HepG2 (cell line): ENCODE results near the gene NMT2. TPM values are rescaled to one million over a fixed set of nuclear protein-coding genes. Genes with fewer than 3 reads are reported as not detected.

ENCODE experiments used
- BRD4 ChIP-seq: sonication (generic); formaldehyde crosslinking; IDR thresholded peaks from 2 replicates; pipeline ENCODE4 v1.4.0; 2020; ENCODE audit warnings: missing genetic modification reagents
- GABPA ChIP-seq, 2 experiments: IDR thresholded peaks; 2 replicates each; pipeline ENCODE4 v1.6.1; 2011 to 2016; ENCODE audit warnings: low read depth in 2 of 2, low read length in 1 of 2, missing biosample characterization in 1 of 2, missing genetic modification characterization in 1 of 2
- GTF3A ChIP-seq: sonication (generic); formaldehyde crosslinking; conservative IDR thresholded peaks from 2 replicates; pipeline ENCODE4 v1.4.0; 2020; ENCODE audit warnings: mild to moderate bottlenecking, missing genetic modification reagents
- IRX3 ChIP-seq: sonication (generic); formaldehyde crosslinking; IDR thresholded peaks from 2 replicates; pipeline ENCODE4 v1.8.1; 2023; ENCODE audit warnings: mild to moderate bottlenecking, low read depth, missing genetic modification reagents, borderline replicate concordance
- MTA1 ChIP-seq: sonication (generic); formaldehyde crosslinking; IDR thresholded peaks from 2 replicates; pipeline ENCODE4 v1.4.0; 2020; ENCODE audit warnings: missing genetic modification reagents, mild to moderate bottlenecking, borderline replicate concordance
- RFX5 ChIP-seq: IDR thresholded peaks from 2 replicates; pipeline ENCODE4 v1.6.1; 2011; ENCODE audit warnings: low read depth, low read length, improper control_type of control experiment
- SOX5 ChIP-seq: IDR thresholded peaks from 2 replicates; pipeline ENCODE4 v1.6.1; 2016; ENCODE audit warnings: borderline replicate concordance
- TOE1 ChIP-seq: sonication (generic); formaldehyde crosslinking; IDR thresholded peaks from 2 replicates; pipeline ENCODE4 v1.4.0; 2020; ENCODE audit warnings: mild to moderate bottlenecking, missing genetic modification reagents
- ZNF225 ChIP-seq: sonication (generic); formaldehyde crosslinking; IDR thresholded peaks from 2 replicates; pipeline ENCODE4 v1.4.0; 2020; ENCODE audit warnings: mild to moderate bottlenecking, missing genetic modification reagents
- ZNF460 ChIP-seq: sonication (generic); formaldehyde crosslinking; IDR thresholded peaks from 2 replicates; pipeline ENCODE4 v1.5.1; 2020; ENCODE audit warnings: missing genetic modification reagents, mild to moderate bottlenecking, borderline replicate concordance
- ZNF615 ChIP-seq: sonication (generic); formaldehyde crosslinking; IDR thresholded peaks from 2 replicates; pipeline ENCODE4 v1.5.0; 2020; ENCODE audit warnings: mild to moderate bottlenecking, missing genetic modification reagents, borderline replicate concordance
- polyA plus RNA-seq, 8 experiments: library from polyadenylated mRNA; depleted of rRNA in 3 of 8; stranded (reverse) in 7 of 8; unstranded in 1 of 8; fragments of >200 nt; fragmentation: Illumina TruSeq in 4 of 8; extraction: Trizol in 4 of 8; gene quantifications; 2 replicates each; pipeline versions ENCODE4 v1.2.1 to v1.2.3, GENCODE V29; 2011 to 2016; ENCODE audit warnings: low read depth in 4 of 8, missing spikeins in 1 of 8, mixed read lengths in 1 of 8; ENCODE audit not compliant: insufficient read depth in 1 of 8
- total RNA-seq, 5 experiments: library from RNA; depleted of rRNA; stranded (reverse); fragments of >200 nt; fragmentation: Illumina TruSeq; extraction: Trizol; gene quantifications; 2 replicates each; pipeline ENCODE4 v1.2.3, GENCODE V29; 2016; ENCODE audit warnings: low read depth in 1 of 5
- TF ChIP-seq, protein P1 (sequence below): sonication (generic); formaldehyde crosslinking; IDR thresholded peaks from 2 replicates; pipeline ENCODE4 v1.8.0; 2022; ENCODE audit warnings: mild to moderate bottlenecking, missing genetic modification reagents, borderline replicate concordance
- TF ChIP-seq, protein P2 (sequence below): sonication (generic); formaldehyde crosslinking; IDR thresholded peaks from 2 replicates; pipeline ENCODE4 v1.5.0; 2020; ENCODE audit warnings: mild to moderate bottlenecking, missing genetic modification reagents
- TF ChIP-seq, protein P3 (sequence below): IDR thresholded peaks from 2 replicates; pipeline ENCODE4 v1.4.0; 2020; ENCODE audit warnings: mild to moderate bottlenecking, missing genetic modification reagents
- TF ChIP-seq, protein P4 (sequence below), 2 experiments: IDR thresholded peaks; 2 replicates each; pipeline ENCODE4 v1.6.1; 2011 to 2012; ENCODE audit warnings: low read length in 2 of 2, borderline replicate concordance in 1 of 2, low read depth in 1 of 2, mild to moderate bottlenecking in 1 of 2, moderate library complexity in 1 of 2

Gene NMT2
- total and polyA plus RNA-seq, 2 of the 13 experiments (the other 11 are each of a cell fraction or from before 2014, with no cell fraction given), result 10.1 to 23.8 TPM

- TF ChIP-seq, protein P1, sequence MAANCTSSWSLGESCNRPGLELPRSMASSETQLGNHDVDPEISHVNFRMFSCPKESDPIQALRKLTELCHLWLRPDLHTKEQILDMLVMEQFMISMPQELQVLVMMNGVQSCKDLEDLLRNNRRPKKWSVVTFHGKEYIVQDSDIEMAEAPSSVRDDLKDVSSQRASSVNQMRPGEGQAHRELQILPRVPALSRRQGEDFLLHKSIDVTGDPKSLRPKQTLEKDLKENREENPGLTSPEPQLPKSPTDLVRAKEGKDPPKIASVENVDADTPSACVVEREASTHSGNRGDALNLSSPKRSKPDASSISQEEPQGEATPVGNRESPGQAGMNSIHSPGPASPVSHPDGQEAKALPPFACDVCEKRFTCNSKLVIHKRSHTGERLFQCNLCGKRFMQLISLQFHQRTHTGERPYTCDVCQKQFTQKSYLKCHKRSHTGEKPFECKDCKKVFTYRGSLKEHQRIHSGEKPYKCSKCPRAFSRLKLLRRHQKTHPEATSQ (CRISPR knock-in tag), result no peak
- no peak for TF ChIP-seq IRX3 (CRISPR knock-in tag)
- TF ChIP-seq, protein P2, sequence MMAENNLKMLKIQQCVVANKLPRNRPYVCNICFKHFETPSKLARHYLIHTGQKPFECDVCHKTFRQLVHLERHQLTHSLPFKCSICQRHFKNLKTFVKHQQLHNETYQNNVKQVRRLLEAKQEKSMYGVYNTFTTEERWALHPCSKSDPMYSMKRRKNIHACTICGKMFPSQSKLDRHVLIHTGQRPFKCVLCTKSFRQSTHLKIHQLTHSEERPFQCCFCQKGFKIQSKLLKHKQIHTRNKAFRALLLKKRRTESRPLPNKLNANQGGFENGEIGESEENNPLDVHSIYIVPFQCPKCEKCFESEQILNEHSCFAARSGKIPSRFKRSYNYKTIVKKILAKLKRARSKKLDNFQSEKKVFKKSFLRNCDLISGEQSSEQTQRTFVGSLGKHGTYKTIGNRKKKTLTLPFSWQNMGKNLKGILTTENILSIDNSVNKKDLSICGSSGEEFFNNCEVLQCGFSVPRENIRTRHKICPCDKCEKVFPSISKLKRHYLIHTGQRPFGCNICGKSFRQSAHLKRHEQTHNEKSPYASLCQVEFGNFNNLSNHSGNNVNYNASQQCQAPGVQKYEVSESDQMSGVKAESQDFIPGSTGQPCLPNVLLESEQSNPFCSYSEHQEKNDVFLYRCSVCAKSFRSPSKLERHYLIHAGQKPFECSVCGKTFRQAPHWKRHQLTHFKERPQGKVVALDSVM (CRISPR knock-in tag), result no peak
- no peak for TF ChIP-seq GTF3A (CRISPR knock-in tag)
- TF ChIP-seq ZNF460 (CRISPR knock-in tag), result no peak
- TF ChIP-seq, protein P3, sequence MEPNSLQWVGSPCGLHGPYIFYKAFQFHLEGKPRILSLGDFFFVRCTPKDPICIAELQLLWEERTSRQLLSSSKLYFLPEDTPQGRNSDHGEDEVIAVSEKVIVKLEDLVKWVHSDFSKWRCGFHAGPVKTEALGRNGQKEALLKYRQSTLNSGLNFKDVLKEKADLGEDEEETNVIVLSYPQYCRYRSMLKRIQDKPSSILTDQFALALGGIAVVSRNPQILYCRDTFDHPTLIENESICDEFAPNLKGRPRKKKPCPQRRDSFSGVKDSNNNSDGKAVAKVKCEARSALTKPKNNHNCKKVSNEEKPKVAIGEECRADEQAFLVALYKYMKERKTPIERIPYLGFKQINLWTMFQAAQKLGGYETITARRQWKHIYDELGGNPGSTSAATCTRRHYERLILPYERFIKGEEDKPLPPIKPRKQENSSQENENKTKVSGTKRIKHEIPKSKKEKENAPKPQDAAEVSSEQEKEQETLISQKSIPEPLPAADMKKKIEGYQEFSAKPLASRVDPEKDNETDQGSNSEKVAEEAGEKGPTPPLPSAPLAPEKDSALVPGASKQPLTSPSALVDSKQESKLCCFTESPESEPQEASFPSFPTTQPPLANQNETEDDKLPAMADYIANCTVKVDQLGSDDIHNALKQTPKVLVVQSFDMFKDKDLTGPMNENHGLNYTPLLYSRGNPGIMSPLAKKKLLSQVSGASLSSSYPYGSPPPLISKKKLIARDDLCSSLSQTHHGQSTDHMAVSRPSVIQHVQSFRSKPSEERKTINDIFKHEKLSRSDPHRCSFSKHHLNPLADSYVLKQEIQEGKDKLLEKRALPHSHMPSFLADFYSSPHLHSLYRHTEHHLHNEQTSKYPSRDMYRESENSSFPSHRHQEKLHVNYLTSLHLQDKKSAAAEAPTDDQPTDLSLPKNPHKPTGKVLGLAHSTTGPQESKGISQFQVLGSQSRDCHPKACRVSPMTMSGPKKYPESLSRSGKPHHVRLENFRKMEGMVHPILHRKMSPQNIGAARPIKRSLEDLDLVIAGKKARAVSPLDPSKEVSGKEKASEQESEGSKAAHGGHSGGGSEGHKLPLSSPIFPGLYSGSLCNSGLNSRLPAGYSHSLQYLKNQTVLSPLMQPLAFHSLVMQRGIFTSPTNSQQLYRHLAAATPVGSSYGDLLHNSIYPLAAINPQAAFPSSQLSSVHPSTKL (CRISPR knock-in tag), result no peak; the same call in 1 of the 2 replicates
- TF ChIP-seq ZNF615 (CRISPR knock-in tag), result no peak
- TF ChIP-seq TOE1, result no peak
- TF ChIP-seq SOX5 (CRISPR knock-in tag), result no peak
- TF ChIP-seq ZNF225 (CRISPR knock-in tag), result no peak
- TF ChIP-seq, protein P4, sequence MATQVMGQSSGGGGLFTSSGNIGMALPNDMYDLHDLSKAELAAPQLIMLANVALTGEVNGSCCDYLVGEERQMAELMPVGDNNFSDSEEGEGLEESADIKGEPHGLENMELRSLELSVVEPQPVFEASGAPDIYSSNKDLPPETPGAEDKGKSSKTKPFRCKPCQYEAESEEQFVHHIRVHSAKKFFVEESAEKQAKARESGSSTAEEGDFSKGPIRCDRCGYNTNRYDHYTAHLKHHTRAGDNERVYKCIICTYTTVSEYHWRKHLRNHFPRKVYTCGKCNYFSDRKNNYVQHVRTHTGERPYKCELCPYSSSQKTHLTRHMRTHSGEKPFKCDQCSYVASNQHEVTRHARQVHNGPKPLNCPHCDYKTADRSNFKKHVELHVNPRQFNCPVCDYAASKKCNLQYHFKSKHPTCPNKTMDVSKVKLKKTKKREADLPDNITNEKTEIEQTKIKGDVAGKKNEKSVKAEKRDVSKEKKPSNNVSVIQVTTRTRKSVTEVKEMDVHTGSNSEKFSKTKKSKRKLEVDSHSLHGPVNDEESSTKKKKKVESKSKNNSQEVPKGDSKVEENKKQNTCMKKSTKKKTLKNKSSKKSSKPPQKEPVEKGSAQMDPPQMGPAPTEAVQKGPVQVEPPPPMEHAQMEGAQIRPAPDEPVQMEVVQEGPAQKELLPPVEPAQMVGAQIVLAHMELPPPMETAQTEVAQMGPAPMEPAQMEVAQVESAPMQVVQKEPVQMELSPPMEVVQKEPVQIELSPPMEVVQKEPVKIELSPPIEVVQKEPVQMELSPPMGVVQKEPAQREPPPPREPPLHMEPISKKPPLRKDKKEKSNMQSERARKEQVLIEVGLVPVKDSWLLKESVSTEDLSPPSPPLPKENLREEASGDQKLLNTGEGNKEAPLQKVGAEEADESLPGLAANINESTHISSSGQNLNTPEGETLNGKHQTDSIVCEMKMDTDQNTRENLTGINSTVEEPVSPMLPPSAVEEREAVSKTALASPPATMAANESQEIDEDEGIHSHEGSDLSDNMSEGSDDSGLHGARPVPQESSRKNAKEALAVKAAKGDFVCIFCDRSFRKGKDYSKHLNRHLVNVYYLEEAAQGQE (IDR thresholded peaks at IDR 0.05; ENCODE audit: borderline replicate concordance in 1 of 2, low read depth in 1 of 2, low read length in 2 of 2), result no peak
- 0 out of 2 replicates have a peak, but pooled peaks have one; percentile 38 for TF ChIP-seq MTA1 (CRISPR knock-in tag)
- no peak for TF ChIP-seq BRD4 (CRISPR knock-in tag)
- TF ChIP-seq GABPA (IDR thresholded peaks at IDR 0.05; ENCODE audit: low read depth, low read length), result no peak
- TF ChIP-seq GABPA (CRISPR knock-in tag; IDR thresholded peaks at IDR 0.05; ENCODE audit: low read depth), result no peak
- no peak for TF ChIP-seq RFX5
Measured at GRCh38 chr10:15167411-15168290, 842 bp downstream of the NMT2 start (continued).
